ENCODE measurements around the gene UPK1B.
"Not testable (repeated sequence)": the region's sequence is repeated elsewhere in the genome, so short reads cannot be mapped to it uniquely, and the experiment has no call there.

UPK1B gene

GRCh38 chr3:119173325-119173724 is at the start of gene UPK1B:
Gene UPK1B (plus strand): TSS chr3:119173598. CDS start chr3:119186742, 13,144 bp downstream.
- no peaks in the 10 kb centered on the region for H3K4me1 ChIP-seq (ENCODE audit: insufficient read depth, low read length)
- H3K27me3 ChIP-seq (ENCODE audit: insufficient read depth, low read length): 0 out of 2 replicates have a peak, but pooled peaks cover 4% of the 10 kb centered on the region
- H3K4me3 ChIP-seq (ENCODE audit: low read length): no peak within 1 kb of the TSS

DNA sequence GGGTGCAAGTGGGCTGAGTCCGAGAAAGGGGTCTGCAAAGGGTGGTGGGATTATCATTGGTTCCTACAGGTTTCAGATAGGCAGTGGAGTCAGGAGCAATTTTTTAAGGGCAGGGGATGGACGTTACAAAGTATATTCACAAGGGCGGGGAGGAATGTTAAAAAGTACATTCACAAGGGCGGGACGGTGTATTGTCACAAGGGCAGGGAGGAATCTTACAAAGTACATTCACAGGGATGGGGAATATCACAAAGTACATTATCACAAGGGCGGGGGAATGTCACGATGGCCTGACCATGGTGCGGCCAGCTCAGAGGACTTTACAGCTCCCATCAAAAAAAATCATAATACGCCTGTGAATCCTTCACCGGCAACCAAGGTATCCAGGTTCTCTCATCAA is 48.1 kb upstream of the UPK1B start:
- Histone ChIP-seq H3K27me3 (ENCODE audit: insufficient read depth, low read length) (no peaks in the 10 kb centered on the region), H3K4me1 (ENCODE audit: insufficient read depth, low read length) (peaks cover 8% of the 10 kb centered on the region; the same call in 1 of the 2 replicates), H3K27ac (ENCODE audit: low read length) (no peak overlapping the region), H3K9ac (ENCODE audit: low read depth, low read length) (no peak overlapping the region), H3K4me3 (ENCODE audit: low read length) (no peak overlapping the region), H3K9me3 (ENCODE audit: insufficient read depth, low read depth, low read length) (peaks cover 4% of the 10 kb centered on the region; the same call in 1 of the 2 replicates), H3K36me3 (ENCODE audit: insufficient read depth, low read depth, low read length) (no peaks in the 10 kb centered on the region)

More at GRCh38 chr3:119173325-119173724, at the start of gene UPK1B:
- Histone ChIP-seq H3K27ac (ENCODE audit: low read length) (no peak within 1 kb of the TSS), H3K9ac (ENCODE audit: low read depth, low read length) (no peak within 1 kb of the TSS), H3K36me3 (ENCODE audit: insufficient read depth, low read depth, low read length) (no peaks in the 10 kb centered on the region), H3K9me3 (ENCODE audit: insufficient read depth, low read depth, low read length) (no peaks in the 10 kb centered on the region)

DNA sequence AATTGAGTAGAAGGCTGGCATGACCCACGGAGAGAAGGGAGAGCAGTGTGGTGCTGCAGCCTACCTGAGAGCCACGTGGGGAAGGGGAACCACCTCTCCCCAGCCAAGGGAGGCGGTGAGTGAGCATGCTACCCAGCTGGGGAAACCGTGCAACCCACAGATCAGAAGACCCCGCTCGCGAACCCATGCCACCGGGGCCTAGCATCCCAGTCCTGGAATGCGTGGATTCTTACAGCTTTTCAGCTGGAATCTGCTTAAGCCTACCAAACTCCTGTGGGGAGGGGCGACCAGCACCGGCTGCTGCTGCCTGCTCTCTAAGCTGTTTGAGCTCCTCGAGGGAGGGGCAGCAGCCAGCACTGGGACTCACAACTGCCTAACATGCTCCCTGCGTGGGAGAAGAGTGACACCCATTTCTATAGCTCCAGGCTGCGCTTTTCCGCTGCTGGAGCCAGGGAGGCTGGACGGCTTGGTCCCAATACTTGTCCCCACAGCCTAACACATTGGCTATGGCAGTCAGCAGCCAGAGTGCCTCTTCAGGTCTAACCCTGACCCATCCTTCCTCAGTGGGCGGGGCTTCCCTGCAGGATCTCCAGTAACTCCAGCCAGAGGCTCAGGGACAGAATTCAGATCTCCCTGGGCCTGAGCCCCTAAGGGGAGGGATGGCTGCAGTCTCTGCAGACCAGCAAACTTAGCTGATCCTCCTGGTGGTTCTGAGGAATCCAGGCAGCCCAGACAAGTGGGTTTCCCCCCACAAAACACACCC is 47.5 kb upstream of the UPK1B start:
- Histone ChIP-seq H3K27ac (ENCODE audit: low read length) (no peak overlapping the region), H3K4me1 (ENCODE audit: insufficient read depth, low read length) (peaks cover 9% of the 10 kb centered on the region; the same call in 1 of the 2 replicates), H3K9ac (ENCODE audit: low read depth, low read length) (no peak overlapping the region), H3K27me3 (ENCODE audit: insufficient read depth, low read length) (no peaks in the 10 kb centered on the region), H3K36me3 (ENCODE audit: insufficient read depth, low read depth, low read length) (no peaks in the 10 kb centered on the region), H3K4me3 (ENCODE audit: low read length) (no peak overlapping the region), H3K9me3 (ENCODE audit: insufficient read depth, low read depth, low read length) (no peaks in the 10 kb centered on the region)

GRCh38 chr3:119130291-119130690 is 43.1 kb upstream of the UPK1B start:
- not testable (repeated sequence) for H3K27me3 ChIP-seq (ENCODE audit: insufficient read depth, low read length); H3K4me3 ChIP-seq (ENCODE audit: low read length); H3K9me3 ChIP-seq (ENCODE audit: insufficient read depth, low read depth, low read length); H3K27ac ChIP-seq (ENCODE audit: low read length); H3K9ac ChIP-seq (ENCODE audit: low read depth, low read length); H3K4me1 ChIP-seq (ENCODE audit: insufficient read depth, low read length); H3K36me3 ChIP-seq (ENCODE audit: insufficient read depth, low read depth, low read length)

DNA sequence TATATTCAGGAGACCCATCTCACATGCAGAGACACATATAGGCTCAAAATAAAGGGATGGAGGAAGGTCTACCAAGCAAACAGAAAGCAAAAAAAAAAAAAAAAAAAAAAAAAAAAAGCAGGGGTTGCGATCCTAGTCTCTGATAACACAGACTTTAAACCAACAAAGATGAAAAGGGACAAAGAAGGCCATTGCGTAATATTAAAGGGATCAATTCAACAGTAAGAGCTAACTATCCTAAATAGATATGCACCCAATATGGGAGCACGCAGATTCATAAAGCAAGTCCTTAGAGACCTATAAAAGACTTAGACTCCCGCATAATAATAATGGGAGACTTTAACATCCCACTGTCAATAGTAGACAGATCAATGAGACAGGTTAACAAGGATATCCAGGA is 41.1 kb upstream of the UPK1B start:
- not testable (repeated sequence) for H3K27me3 ChIP-seq (ENCODE audit: insufficient read depth, low read length); H3K4me1 ChIP-seq (ENCODE audit: insufficient read depth, low read length); H3K27ac ChIP-seq (ENCODE audit: low read length); H3K4me3 ChIP-seq (ENCODE audit: low read length); H3K9me3 ChIP-seq (ENCODE audit: insufficient read depth, low read depth, low read length); H3K9ac ChIP-seq (ENCODE audit: low read depth, low read length); H3K36me3 ChIP-seq (ENCODE audit: insufficient read depth, low read depth, low read length)

DNA sequence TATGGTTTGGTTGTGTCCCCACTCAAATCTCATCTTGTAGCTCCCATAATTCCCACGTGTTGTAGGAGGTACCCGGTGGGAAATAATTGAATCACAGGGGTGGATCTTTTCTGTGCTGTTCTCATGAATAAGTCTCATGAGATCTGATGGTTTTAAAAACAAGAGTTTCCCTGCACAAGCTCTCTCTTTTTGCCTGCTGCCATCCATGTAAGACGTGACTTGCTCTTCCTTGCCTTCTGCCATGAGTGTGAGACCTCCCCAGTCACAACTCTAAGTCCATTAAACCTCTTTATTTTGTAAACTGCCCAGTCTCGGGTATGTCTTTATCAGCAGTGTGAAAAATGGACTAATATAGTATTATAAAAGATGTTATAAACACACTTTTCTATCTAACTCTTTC is 34.0 kb upstream of the UPK1B start:
- not testable (repeated sequence) for H3K4me3 ChIP-seq (ENCODE audit: low read length); H3K27ac ChIP-seq (ENCODE audit: low read length); H3K27me3 ChIP-seq (ENCODE audit: insufficient read depth, low read length); H3K9ac ChIP-seq (ENCODE audit: low read depth, low read length); H3K36me3 ChIP-seq (ENCODE audit: insufficient read depth, low read depth, low read length); H3K4me1 ChIP-seq (ENCODE audit: insufficient read depth, low read length)
- H3K9me3 ChIP-seq (ENCODE audit: insufficient read depth, low read depth, low read length): peaks cover 10% of the 10 kb centered on the region; the same call in 1 of the 2 replicates

DNA sequence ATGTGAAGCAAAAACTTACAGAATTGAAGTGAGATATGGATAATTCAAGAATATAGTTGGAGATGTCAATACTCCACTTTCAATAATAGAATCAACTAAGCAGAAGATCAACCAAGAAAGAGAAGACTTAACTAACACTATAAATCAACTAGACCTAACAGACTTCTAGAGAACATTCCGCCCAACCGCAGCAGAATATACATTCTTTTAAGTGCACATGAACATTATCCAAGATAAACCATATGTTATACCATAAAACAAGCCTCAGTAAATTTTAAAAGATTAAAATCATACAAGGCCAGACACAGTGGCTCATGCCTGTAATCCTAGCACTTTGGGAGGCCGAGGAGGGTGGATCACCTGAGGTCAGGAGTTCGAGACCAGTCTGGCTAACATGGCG is 32.9 kb upstream of the UPK1B start:
- Histone ChIP-seq H3K4me3 (ENCODE audit: low read length) (no peak overlapping the region), H3K9me3 (ENCODE audit: insufficient read depth, low read depth, low read length) (peaks cover 10% of the 10 kb centered on the region; the same call in 1 of the 2 replicates), H3K27ac (ENCODE audit: low read length) (no peak overlapping the region), H3K4me1 (ENCODE audit: insufficient read depth, low read length) (no peaks in the 10 kb centered on the region), H3K36me3 (ENCODE audit: insufficient read depth, low read depth, low read length) (no peaks in the 10 kb centered on the region), H3K27me3 (ENCODE audit: insufficient read depth, low read length) (no peaks in the 10 kb centered on the region), H3K9ac (ENCODE audit: low read depth, low read length) (no peak overlapping the region)

DNA sequence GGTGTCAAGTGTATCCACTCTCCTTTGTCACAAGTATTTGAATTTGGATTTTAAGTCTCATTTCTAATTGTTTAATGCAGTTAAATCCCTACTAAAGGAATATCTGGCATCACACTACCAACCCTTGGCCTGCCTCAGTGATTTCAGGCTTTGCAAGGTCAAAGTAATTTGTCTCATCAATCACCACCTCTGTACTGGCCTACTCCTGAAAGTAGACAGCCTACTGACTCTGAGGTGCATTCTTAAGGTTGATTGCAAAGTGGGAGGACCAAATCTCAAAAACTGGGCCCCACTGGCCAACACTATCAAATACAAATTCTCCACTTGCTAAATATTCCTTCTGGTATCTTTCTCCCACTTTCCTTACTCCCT is 28.3 kb upstream of the UPK1B start:
- no peak overlapping the region for H3K9ac ChIP-seq (ENCODE audit: low read depth, low read length)
- H3K4me1 ChIP-seq (ENCODE audit: insufficient read depth, low read length): no peaks in the 10 kb centered on the region
- H3K4me3 ChIP-seq (ENCODE audit: low read length): no peak overlapping the region
- no peaks in the 10 kb centered on the region for H3K36me3 ChIP-seq (ENCODE audit: insufficient read depth, low read depth, low read length)
- no peaks in the 10 kb centered on the region; the same call in 1 of the 2 replicates for H3K27me3 ChIP-seq (ENCODE audit: insufficient read depth, low read length)
- H3K9me3 ChIP-seq (ENCODE audit: insufficient read depth, low read depth, low read length): no peaks in the 10 kb centered on the region; the same call in 1 of the 2 replicates
- no peak overlapping the region for H3K27ac ChIP-seq (ENCODE audit: low read length)

- Histone ChIP-seq H3K4me3 (ENCODE audit: low read length) (no peak within 1 kb of the TSS), H3K27ac (ENCODE audit: low read length) (no peak within 1 kb of the TSS), H3K36me3 (ENCODE audit: insufficient read depth, low read depth, low read length) (no peaks in the 10 kb centered on the region), H3K27me3 (ENCODE audit: insufficient read depth, low read length) (no peaks in the 10 kb centered on the region; the same call in 1 of the 2 replicates), H3K9me3 (ENCODE audit: insufficient read depth, low read depth, low read length) (no peaks in the 10 kb centered on the region; the same call in 1 of the 2 replicates), H3K9ac (ENCODE audit: low read depth, low read length) (no peak within 1 kb of the TSS), H3K4me1 (ENCODE audit: insufficient read depth, low read length) (no peaks in the 10 kb centered on the region)
Measured at GRCh38 chr3:119145500-119146167, 27.8 kb upstream of the UPK1B start, which contains the start of gene TEX55. Gene TEX55 (plus strand): TSS chr3:119146165. CDS start chr3:119146190, 25 bp downstream.

- H3K27ac ChIP-seq (ENCODE audit: low read length): no peak overlapping the region
- no peaks in the 10 kb centered on the region; the same call in 1 of the 2 replicates for H3K27me3 ChIP-seq (ENCODE audit: insufficient read depth, low read length)
- H3K9me3 ChIP-seq (ENCODE audit: insufficient read depth, low read depth, low read length): no peaks in the 10 kb centered on the region; the same call in 1 of the 2 replicates
Measured at GRCh38 chr3:119146578-119147375, 26.6 kb upstream of the UPK1B start.

GRCh38 chr3:119147494-119147893 is 25.9 kb upstream of the UPK1B start:
- Histone ChIP-seq H3K27ac (ENCODE audit: low read length) (no peak overlapping the region), H3K27me3 (ENCODE audit: insufficient read depth, low read length) (no peaks in the 10 kb centered on the region; the same call in 1 of the 2 replicates), H3K4me1 (ENCODE audit: insufficient read depth, low read length) (no peaks in the 10 kb centered on the region), H3K36me3 (ENCODE audit: insufficient read depth, low read depth, low read length) (no peaks in the 10 kb centered on the region), H3K9me3 (ENCODE audit: insufficient read depth, low read depth, low read length) (no peaks in the 10 kb centered on the region), H3K4me3 (ENCODE audit: low read length) (no peak overlapping the region), H3K9ac (ENCODE audit: low read depth, low read length) (no peak overlapping the region)

More at GRCh38 chr3:119146578-119147375, 26.6 kb upstream of the UPK1B start:
- Histone ChIP-seq H3K4me3 (ENCODE audit: low read length) (no peak overlapping the region), H3K9ac (ENCODE audit: low read depth, low read length) (no peak overlapping the region), H3K36me3 (ENCODE audit: insufficient read depth, low read depth, low read length) (no peaks in the 10 kb centered on the region), H3K4me1 (ENCODE audit: insufficient read depth, low read length) (no peaks in the 10 kb centered on the region)
